Ovary (tissue), 9 donors: Measurements from ENCODE around the gene KLHL6. TPM values are rescaled to one million over a fixed set of nuclear protein-coding genes. Genes with fewer than 3 reads are reported as not detected.

Source experiments
- DNase-seq, 5 donors: peaks; one replicate each; pipeline ENCODE4 v3.0.0-alpha.2; 2019 to 2020
- H3K27ac ChIP-seq, 2 donors: fragments of 200-600 bp; one replicate each; pipeline versions ENCODE4 v1.5.1 to v1.8.0; 2019 to 2022
- H3K27me3 ChIP-seq: fragments of 200-600 bp; one replicate; pipeline ENCODE4 v1.8.0; 2022
- H3K36me3 ChIP-seq: fragments of 200-600 bp; sonication (generic); one replicate; pipeline ENCODE4 v1.5.1; 2019
- H3K4me1 ChIP-seq: one replicate; pipeline ENCODE4 v1.8.1; 2013; ENCODE audit warnings: mild to moderate bottlenecking, moderate library complexity; ENCODE audit not compliant: insufficient read depth
- H3K4me3 ChIP-seq: fragments of 200-600 bp; sonication (generic); one replicate; pipeline ENCODE4 v1.5.1; 2017
- H3K9me3 ChIP-seq, 2 donors: fragments of 200-600 bp in 1 of 2; sonication (generic) in 1 of 2; one replicate each; pipeline versions ENCODE4 v1.5.1 to v1.8.1; 2013 to 2019; ENCODE audit warnings: mild to moderate bottlenecking in 1 of 2, moderate library complexity in 1 of 2
- EP300 ChIP-seq: sonication (generic); formaldehyde crosslinking; IDR thresholded peaks from one replicate; pipeline ENCODE4 v1.6.1; 2017; ENCODE audit warnings: antibody characterized with exemption
- POLR2A ChIP-seq: fragments of 450-650 bp; IDR thresholded peaks from one replicate; pipeline ENCODE4 v1.6.1; 2017; ENCODE audit warnings: antibody characterized with exemption, mild to moderate bottlenecking, moderate library complexity
- WGBS, 3 donors: extraction: QIAGEN DNeasy Blood & Tissue Kit in 1 of 3; methylation state at CpG; one replicate each; pipeline versions ENCODE4 v1.1.5 to v1.1.7; 2013 to 2017; 5-methylcytosine and 5-hydroxymethylcytosine counted together
- intact Hi-C, 4 donors: fragments of 100-400 bp; cut with DNase I; formaldehyde crosslinking; loops; one replicate each; pipeline versions ENCODE4 v1.11.0 to v1.15.1; 2022 to 2023
- polyA plus RNA-seq, 2 donors: library from polyadenylated mRNA; stranded (reverse); fragments of 200-250 nt in 1 of 2; fragments of 350-450 nt in 1 of 2; fragmentation: Illumina TruSeq in 1 of 2; extraction: RNeasy Lipid Tissue Mini Kit (QIAGEN cat#74804) in 1 of 2; gene quantifications; one replicate each; pipeline ENCODE4 v1.2.3, GENCODE V29; 2013 to 2014
- total RNA-seq, 7 donors: library from RNA; depleted of rRNA in 2 of 7; stranded (reverse); fragments of >200 nt in 2 of 7; fragmentation: NEBNext Ultra II Directional in 3 of 7; extraction: Animal tissue kit (Norgen Biotek cat#: 25700) in 3 of 7; gene quantifications; one replicate each; pipeline versions ENCODE4 v1.1.0 to v1.2.4, GENCODE V29; 2016 to 2023
- TF ChIP-seq, protein P1 (sequence below), 3 donors: fragments of 450-650 bp in 2 of 3; fragments of 200-600 bp in 1 of 3; IDR thresholded peaks; one replicate each; pipeline versions ENCODE4 v1.5.1 to v1.8.0; 2016 to 2022; ENCODE audit warnings: antibody characterized with exemption in 3 of 3, mild to moderate bottlenecking in 1 of 3
- donor health status: DM: no; HTN: no; CAD: no; lungs with moderate emphysema.
- donor health status: DM: no; HTN: no; CAD: no.
- donor health status: Bipolar disorder and iron deficiency.
- donor health status: DM: yes; HTN: yes; CAD: no.
- donor health status: DM: no; HTN: no; CAD: no.
- donor health status: DM: yes; HTN: yes; CAD: no.

KLHL6 gene
- total and polyA plus RNA-seq, 9 donors, result 0.21 to 3.9 (median 0.92) TPM

DNA sequence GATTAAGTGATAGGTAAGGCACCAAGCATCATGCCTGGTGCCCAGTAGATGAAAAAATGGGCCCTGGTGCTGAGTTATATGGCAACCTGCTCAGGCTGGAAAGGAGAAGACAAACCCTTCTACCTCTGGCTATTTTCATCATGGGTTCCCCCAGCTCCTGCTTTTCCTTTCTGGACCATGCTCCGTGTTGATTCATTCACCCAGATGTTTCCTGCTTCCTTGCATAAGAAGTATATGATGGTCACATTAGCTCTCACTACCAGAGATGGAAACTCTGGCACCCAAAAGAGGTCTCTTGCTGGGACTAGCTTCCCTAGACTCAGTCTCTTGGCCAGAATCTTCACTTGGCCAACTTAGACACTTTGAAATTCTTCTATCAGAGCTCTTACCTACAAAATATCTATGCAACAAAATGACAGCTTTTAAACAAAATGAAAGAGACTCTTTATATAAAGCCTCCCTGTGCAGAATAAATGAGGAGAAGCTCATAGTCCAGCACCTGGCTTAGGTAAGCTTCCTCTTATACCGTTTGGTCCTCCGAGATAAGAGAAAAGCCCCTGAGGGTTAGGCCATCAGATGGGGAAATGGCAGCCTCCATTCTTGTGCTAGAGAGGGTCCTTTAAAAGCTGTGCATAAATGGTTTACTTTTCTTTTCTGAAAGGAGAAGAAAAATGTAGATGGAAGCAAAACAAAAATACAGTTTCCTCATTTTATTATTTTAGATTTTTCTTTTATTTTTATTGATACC is 80.3 kb downstream of the KLHL6 start:
- no peaks in the 10 kb centered on the region for H3K9me3 ChIP-seq
- WGBS, 3 donors, result 72 to 75% (median 72%) methylated on average over 3 of the region's 3 CpGs
- no peak for DNase-seq
- no peaks in the 10 kb centered on the region for H3K4me1 ChIP-seq
- TF ChIP-seq EP300 (no peak), POLR2A (no peak)
- TF ChIP-seq, protein P1, sequence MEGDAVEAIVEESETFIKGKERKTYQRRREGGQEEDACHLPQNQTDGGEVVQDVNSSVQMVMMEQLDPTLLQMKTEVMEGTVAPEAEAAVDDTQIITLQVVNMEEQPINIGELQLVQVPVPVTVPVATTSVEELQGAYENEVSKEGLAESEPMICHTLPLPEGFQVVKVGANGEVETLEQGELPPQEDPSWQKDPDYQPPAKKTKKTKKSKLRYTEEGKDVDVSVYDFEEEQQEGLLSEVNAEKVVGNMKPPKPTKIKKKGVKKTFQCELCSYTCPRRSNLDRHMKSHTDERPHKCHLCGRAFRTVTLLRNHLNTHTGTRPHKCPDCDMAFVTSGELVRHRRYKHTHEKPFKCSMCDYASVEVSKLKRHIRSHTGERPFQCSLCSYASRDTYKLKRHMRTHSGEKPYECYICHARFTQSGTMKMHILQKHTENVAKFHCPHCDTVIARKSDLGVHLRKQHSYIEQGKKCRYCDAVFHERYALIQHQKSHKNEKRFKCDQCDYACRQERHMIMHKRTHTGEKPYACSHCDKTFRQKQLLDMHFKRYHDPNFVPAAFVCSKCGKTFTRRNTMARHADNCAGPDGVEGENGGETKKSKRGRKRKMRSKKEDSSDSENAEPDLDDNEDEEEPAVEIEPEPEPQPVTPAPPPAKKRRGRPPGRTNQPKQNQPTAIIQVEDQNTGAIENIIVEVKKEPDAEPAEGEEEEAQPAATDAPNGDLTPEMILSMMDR (IDR thresholded peaks at IDR 0.05), result no peak
- intact Hi-C loops, result loop anchor here in 2 of 4 donors (10.0 kb wide), 2 partner anchors 120 to 290 kb away; no protein-coding TSS in a partner anchor
- no peaks in the 10 kb centered on the region for H3K27me3 ChIP-seq
- H3K27ac ChIP-seq, result no peak overlapping the region
- no peak overlapping the region for H3K4me3 ChIP-seq
- no peaks in the 10 kb centered on the region for H3K36me3 ChIP-seq

- TF ChIP-seq, protein P1 (IDR thresholded peaks at IDR 0.05), result no peak
- TF ChIP-seq POLR2A (no peak), EP300 (no peak)
- Histone ChIP-seq H3K4me1 (no peaks in the 10 kb centered on the region), H3K4me3 (no peak overlapping the region), H3K27ac (no peak overlapping the region), H3K36me3 (no peaks in the 10 kb centered on the region), H3K27me3 (no peaks in the 10 kb centered on the region), H3K9me3 (no peaks in the 10 kb centered on the region)
- DNase-seq, result no peak
- 70 to 81% (median 72%) methylated on average over 2 of the region's 2 CpGs for WGBS, 3 donors
- intact Hi-C loops, result loop anchor here in 3 of 4 donors (5.0 to 10.0 kb wide), 3 partner anchors 121 to 293 kb away; no protein-coding TSS in a partner anchor
Measured at GRCh38 chr3:183473969-183474368, 81.5 kb downstream of the KLHL6 start.

GRCh38 chr3:183472155-183472554 is 83.4 kb downstream of the KLHL6 start:
- no peak for DNase-seq
- TF ChIP-seq, protein P1 (IDR thresholded peaks at IDR 0.05), result no peak
- TF ChIP-seq EP300, result no peak
- no peak for TF ChIP-seq POLR2A
- intact Hi-C loops, result loop anchor here in 3 of 4 donors (5.0 to 10.0 kb wide), 3 partner anchors 123 to 295 kb away; no protein-coding TSS in a partner anchor

GRCh38 chr3:183468424-183468823 is 87.1 kb downstream of the KLHL6 start:
- TF ChIP-seq, protein P1 (IDR thresholded peaks at IDR 0.05), result no peak
- TF ChIP-seq POLR2A, result no peak
- no peak for TF ChIP-seq EP300
- no peak for DNase-seq
- Histone ChIP-seq H3K4me3 (no peak overlapping the region), H3K27ac (no peak overlapping the region), H3K9me3 (no peaks in the 10 kb centered on the region), H3K27me3 (no peaks in the 10 kb centered on the region), H3K4me1 (no peaks in the 10 kb centered on the region), H3K36me3 (no peaks in the 10 kb centered on the region)
- 52 to 74% (median 72%) methylated on average over 1 of the region's 1 CpG for WGBS, 3 donors
- intact Hi-C loops, result loop anchor here in 2 of 4 donors (2.0 to 5.0 kb wide), 2 partner anchors 298 to 299 kb away; no protein-coding TSS in a partner anchor

More at GRCh38 chr3:183472155-183472554, 83.4 kb downstream of the KLHL6 start:
- Histone ChIP-seq H3K27ac (no peak overlapping the region), H3K4me3 (no peak overlapping the region), H3K36me3 (no peaks in the 10 kb centered on the region), H3K27me3 (no peaks in the 10 kb centered on the region), H3K4me1 (no peaks in the 10 kb centered on the region), H3K9me3 (no peaks in the 10 kb centered on the region)
- 44 to 61% (median 51%) methylated on average over 6 of the region's 6 CpGs for WGBS, 3 donors
